PFSK-1 (cell line): Measurements from ENCODE around the gene SESTD1.

Source experiments
- FOXP2 ChIP-seq: optimal IDR thresholded peaks from 2 replicates; pipeline ENCODE3; 2011; ENCODE audit warnings: borderline replicate concordance, control low read depth, inconsistent platforms; ENCODE audit not compliant: insufficient read depth; ENCODE audit errors: extremely low read length, extremely low read depth
- POLR2AphosphoS5 ChIP-seq: IDR thresholded peaks from 2 replicates; pipeline ENCODE4 v1.6.1; 2012; ENCODE audit warnings: low read depth, mild to moderate bottlenecking, control low read depth, low read length, moderate library complexity
- REST ChIP-seq, 2 experiments: IDR thresholded peaks; 2 replicates each; pipeline versions ENCODE4 v1.6.1 to v1.8.0; 2011 to 2012; ENCODE audit warnings: low read depth in 2 of 2, low read length in 2 of 2, control low read depth in 1 of 2, inconsistent platforms in 1 of 2, mild to moderate bottlenecking in 1 of 2, moderate library complexity in 1 of 2; ENCODE audit not compliant: insufficient read depth in 1 of 2
- SIN3A ChIP-seq: IDR thresholded peaks from 2 replicates; pipeline ENCODE4 v1.6.1; 2012; ENCODE audit warnings: mild to moderate bottlenecking, low read length, moderate library complexity, borderline replicate concordance; ENCODE audit not compliant: insufficient read depth
- TAF1 ChIP-seq: IDR thresholded peaks from 2 replicates; pipeline ENCODE4 v1.6.1; 2012; ENCODE audit warnings: low read length, control low read depth, borderline replicate concordance; ENCODE audit not compliant: insufficient read depth

- TF ChIP-seq POLR2AphosphoS5 (no peak), TAF1 (no peak), SIN3A (peak; percentile 61; the same call in 1 of the 2 replicates), REST (IDR thresholded peaks at IDR 0.05; ENCODE audit: insufficient read depth in 1 of 2, low read depth in 2 of 2, low read length in 2 of 2) (no peak), FOXP2 (no peak)
Observed at GRCh38 chr2:179107737-179108136, 156.9 kb downstream of the SESTD1 start.
